ENCODE data around the gene FAM13C. TPM values are rescaled to one million over a fixed set of nuclear protein-coding genes. Genes with fewer than 3 reads are reported as not detected.

Gene FAM13C
- total RNA-seq, 4 donors from 2014 or later, result 10.3 to 36.9 (median 20.6) TPM

Other genes starting within 250 kb of the FAM13C start
- under 1 TPM in 1 of 4 donors, not detected in 3; 0.20 TPM for gene PHYHIPL, start 185.9 kb downstream of the FAM13C start, total RNA-seq

All from tibial nerve (tissue), 4 donors.